GM08714 (cell line): Measurements from ENCODE around the gene KCNG2.

Experiments used
- H3K4me3 ChIP-seq: fragments of 200-500 bp; sonication (Bioruptor generic); 2 replicates; pipeline ENCODE4 v1.5.1; 2014; ENCODE audit warnings: mild to moderate bottlenecking, low read length, inconsistent platforms
- ZNF274 ChIP-seq: IDR thresholded peaks from 2 replicates; pipeline ENCODE4 v1.6.1; 2012; ENCODE audit warnings: mild to moderate bottlenecking, low read depth, low read length

KCNG2 gene

GRCh38 chr18:79884294-79884962, 86.7 kb downstream of the KCNG2 start:
- H3K4me3 ChIP-seq, result no peak overlapping the region
- TF ChIP-seq ZNF274, result no peak

DNA sequence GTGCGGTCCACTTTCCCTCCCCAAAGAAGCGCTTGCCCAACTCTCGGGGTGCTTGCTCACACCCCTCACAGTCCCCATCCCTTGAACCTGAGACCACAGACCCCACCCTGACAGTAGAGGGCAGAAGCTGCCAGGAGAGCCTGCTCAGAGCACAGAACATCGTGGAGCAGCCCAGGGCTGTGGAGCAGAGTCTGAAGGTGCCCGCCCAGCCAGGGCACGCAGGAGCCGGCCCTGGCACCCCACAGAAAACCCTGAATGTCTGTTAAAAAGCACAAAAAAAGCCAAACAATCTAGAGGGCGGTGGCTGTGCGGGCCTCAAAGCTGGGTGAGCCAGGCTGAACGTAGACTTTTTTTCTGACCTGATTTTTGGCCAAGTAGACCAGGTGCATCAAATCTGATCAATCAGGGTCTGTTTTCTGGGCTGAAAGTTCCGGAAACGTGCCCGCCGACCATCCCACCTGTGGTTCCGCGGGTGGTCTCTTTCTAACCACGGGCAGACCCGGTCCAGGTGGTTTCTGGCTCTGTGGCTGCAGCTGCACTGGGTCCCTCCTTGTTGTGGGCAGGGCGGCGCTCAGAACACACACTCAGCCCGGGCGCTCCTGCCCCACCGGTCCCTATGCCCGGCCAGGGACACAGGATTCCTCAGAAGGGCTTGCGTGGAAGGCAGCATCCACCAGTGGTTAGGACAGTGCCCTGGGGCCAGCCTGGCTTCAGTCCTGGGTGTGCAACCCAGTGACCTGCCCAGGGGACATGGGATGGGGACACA, 87.4 kb downstream of the KCNG2 start:
- no peak overlapping the region for H3K4me3 ChIP-seq
- no peak for TF ChIP-seq ZNF274

DNA sequence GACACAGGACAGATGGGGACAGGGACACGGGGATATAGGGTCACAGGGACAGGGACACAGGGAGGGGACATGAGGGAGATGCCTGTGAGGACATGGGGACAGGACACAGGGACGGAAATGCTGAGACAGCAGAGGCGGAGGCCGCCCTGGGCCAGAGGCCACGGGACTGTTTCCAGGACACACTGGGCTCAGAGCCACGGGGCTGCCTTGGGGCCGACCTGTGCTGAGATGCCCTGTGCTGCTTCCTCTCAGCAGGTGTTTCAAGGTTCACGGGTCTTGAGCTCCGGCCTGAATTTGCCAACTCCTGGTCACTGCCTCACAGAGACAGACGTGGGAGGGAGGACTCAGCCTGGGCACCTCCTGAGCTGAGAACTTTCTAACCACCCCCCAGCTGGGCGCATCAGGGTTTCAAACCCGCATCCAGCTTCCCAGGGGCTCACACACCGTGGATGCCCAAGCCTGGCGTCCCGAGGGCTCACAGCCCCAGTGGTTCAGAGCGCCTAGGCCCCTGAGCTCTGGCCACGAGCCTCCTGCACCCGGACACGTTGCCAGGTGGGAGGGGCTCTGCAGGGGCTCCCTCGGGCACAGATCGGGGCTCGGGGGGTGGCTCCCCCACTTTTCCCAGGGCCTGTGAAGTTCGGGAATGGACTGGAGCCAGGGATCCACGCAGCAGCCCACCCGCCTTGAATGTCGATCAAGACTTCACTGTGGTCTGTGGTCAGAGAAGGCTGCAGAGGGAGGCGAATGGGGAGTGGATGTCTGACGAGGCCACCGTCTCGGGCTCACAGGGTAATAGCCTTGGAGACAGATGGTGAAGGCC, 89.7 kb downstream of the KCNG2 start:
- no peak for TF ChIP-seq ZNF274
- H3K4me3 ChIP-seq, result no peak overlapping the region

DNA sequence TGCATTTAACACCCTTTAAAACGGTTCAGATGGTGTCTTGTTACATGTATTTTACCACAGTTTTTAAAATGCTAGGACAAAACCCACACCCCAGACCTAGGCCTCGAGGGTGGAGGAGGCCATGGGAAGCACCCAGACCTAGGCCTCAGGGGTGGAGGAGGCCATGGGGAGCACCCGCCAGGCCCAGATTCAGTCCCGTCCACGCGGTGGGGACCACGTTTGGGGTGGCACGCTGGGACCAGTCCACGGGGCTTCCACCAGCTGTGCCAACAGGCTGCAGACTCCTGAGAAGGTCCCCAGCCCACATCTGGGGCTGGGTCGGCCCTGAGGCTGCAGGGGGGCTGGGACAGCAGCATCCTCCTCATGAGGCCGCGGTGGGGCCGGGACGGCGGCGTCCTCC, 90.3 kb downstream of the KCNG2 start:
- no peak for TF ChIP-seq ZNF274
- no peak overlapping the region for H3K4me3 ChIP-seq

DNA sequence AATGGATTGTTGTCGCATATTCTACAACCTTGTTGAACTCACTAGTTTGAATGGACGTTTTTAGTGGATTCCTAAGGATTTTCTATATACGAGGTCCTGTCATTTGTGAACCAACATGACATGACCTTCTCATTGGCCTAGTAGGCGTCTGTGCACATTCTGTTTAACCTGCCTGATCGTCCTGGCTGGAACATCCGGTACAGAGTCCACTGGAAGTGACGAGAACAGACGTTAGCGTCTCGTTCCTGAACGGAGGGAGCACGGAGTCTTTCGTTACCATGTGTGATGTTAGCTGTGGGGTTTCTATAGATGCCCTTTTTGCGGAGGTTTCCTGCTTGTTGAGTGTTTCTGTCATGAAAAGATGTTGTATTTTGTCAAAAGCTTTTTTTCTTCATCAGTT, 91.8 kb downstream of the KCNG2 start:
- H3K4me3 ChIP-seq, result no peak overlapping the region
- TF ChIP-seq ZNF274, result no peak

- no peak overlapping the region for H3K4me3 ChIP-seq
- no peak for TF ChIP-seq ZNF274
Measured at GRCh38 chr18:79890674-79891073, 92.9 kb downstream of the KCNG2 start.

- TF ChIP-seq ZNF274, result no peak
- no peak overlapping the region for H3K4me3 ChIP-seq
Measured at GRCh38 chr18:79896738-79897137, 99.0 kb downstream of the KCNG2 start.

- H3K4me3 ChIP-seq, result no peak overlapping the region
- TF ChIP-seq ZNF274, result no peak
Measured at GRCh38 chr18:79897940-79898625, 100.3 kb downstream of the KCNG2 start.

- TF ChIP-seq ZNF274, result no peak
- no peak overlapping the region for H3K4me3 ChIP-seq
Measured at GRCh38 chr18:79898952-79899608, 101.3 kb downstream of the KCNG2 start.

- no peak overlapping the region for H3K4me3 ChIP-seq
Measured at GRCh38 chr18:79899609-79900445, 102.1 kb downstream of the KCNG2 start.

GRCh38 chr18:79900610-79901570, 103.2 kb downstream of the KCNG2 start:
- no peak overlapping the region for H3K4me3 ChIP-seq
- no peak for TF ChIP-seq ZNF274

More at GRCh38 chr18:79899609-79900445, 102.1 kb downstream of the KCNG2 start:
- TF ChIP-seq ZNF274, result no peak

DNA sequence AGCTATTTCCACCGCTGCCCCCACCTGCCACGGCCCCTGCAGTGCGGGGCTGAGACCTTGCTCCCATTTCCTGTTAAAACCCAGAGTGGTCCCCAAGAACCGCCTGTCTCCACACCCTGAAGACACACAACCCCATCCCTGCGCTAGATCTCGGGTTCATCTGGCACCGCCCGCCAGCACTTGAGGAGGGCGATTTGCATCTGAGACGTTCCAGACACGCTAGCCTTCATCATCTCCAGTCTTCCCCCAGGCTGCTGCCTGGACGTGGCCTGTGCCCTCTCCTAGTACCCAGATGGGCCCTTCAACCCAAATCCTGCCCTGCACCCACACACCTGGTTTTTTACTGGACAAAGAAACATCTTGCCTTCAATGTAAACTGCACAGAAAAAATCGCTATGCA, 103.9 kb downstream of the KCNG2 start:
- TF ChIP-seq ZNF274, result no peak
- H3K4me3 ChIP-seq, result no peak overlapping the region

DNA sequence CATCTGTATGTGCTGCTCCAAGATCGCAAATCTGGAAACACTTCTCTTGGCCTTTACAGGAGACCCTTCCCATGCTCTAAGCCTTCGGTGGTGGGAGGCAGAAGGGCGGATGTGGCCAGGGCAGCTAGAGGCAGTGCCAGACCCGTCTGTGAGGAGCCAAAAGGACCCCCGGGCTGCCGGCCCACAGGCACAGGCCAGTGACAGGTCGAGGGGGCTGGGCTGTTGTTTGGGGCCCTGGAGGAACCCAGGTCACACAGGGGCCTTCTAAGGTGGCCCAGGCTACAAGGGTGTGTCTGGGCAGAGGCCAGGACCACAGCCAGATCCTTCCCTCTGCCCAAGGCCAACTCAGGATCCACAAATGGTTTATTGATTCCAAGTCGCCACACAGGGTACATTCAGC, 104.3 kb downstream of the KCNG2 start:
- TF ChIP-seq ZNF274, result no peak

More for the DNA sequence above, 104.3 kb downstream of the KCNG2 start:
- H3K4me3 ChIP-seq, result no peak overlapping the region
